ENCODE measurements around the gene COL25A1. TPM values are rescaled to one million over a fixed set of nuclear protein-coding genes. Genes with fewer than 3 reads are reported as not detected.

COL25A1 gene
- total and polyA plus RNA-seq, 2 experiments from 2014 or later = 0.25 TPM; not detected in 1

GRCh38 chr4:109295081-109295480 is 7.4 kb downstream of the COL25A1 start:
- H3K9me3 ChIP-seq (ENCODE audit: low read depth) = no peaks in the 10 kb centered on the region
- no peak overlapping the region for H3K27ac ChIP-seq
- H3K36me3 ChIP-seq (ENCODE audit: low read depth) = no peaks in the 10 kb centered on the region
- in situ Hi-C loops (cut with MboI) = no loop called here
- H3K79me2 ChIP-seq (ENCODE audit: insufficient read depth) = no peaks in the 10 kb centered on the region
- H3K4me3 ChIP-seq = no peak overlapping the region
- 0 out of 2 replicates have a peak, but pooled peaks cover 10% of the 10 kb centered on the region for H3K27me3 ChIP-seq (replicated peaks; ENCODE audit: insufficient read depth)
- no peak for DNase-seq
- no peaks in the 10 kb centered on the region for H3K9me2 ChIP-seq (ENCODE audit: insufficient read depth)
- no peaks in the 10 kb centered on the region for H4K20me1 ChIP-seq (ENCODE audit: insufficient read depth)
- H2AFZ ChIP-seq = no peak overlapping the region
- H3K9ac ChIP-seq = no peak overlapping the region
- no peak overlapping the region for H3K4me2 ChIP-seq (ENCODE audit: unreplicated experiment)
- no peaks in the 10 kb centered on the region for H3F3A ChIP-seq (ENCODE audit: insufficient read depth)
- TF ChIP-seq EZH2phosphoT487 (IDR thresholded peaks at IDR 0.05; ENCODE audit: insufficient read depth, low read depth) (no peak), EZH2 (IDR thresholded peaks at IDR 0.05; ENCODE audit: insufficient read depth, poor library complexity, severe bottlenecking) (no peak)
- H3K4me1 ChIP-seq (ENCODE audit: insufficient read depth) = 0 out of 2 replicates have a peak, but pooled peaks cover 6% of the 10 kb centered on the region

- H3K4me2 ChIP-seq (ENCODE audit: unreplicated experiment) = no peak overlapping the region
- H3K36me3 ChIP-seq (ENCODE audit: low read depth) = no peaks in the 10 kb centered on the region
- H3K27ac ChIP-seq = no peak overlapping the region
- no peak overlapping the region for H2AFZ ChIP-seq
- H3K9me3 ChIP-seq (ENCODE audit: low read depth) = no peaks in the 10 kb centered on the region
- in situ Hi-C loops (cut with MboI) = no loop called here
- no peaks in the 10 kb centered on the region for H3K79me2 ChIP-seq (ENCODE audit: insufficient read depth)
- WGBS, 2 experiments (ENCODE audit: low coverage in 1 of 2, low lambda C conversion rate in 2 of 2, missing lambda C conversion rate in 2 of 2) = 75 to 78% methylated on average over 4 of the region's 4 CpGs
- H3K27me3 ChIP-seq (replicated peaks; ENCODE audit: insufficient read depth) = 0 out of 2 replicates have a peak, but pooled peaks cover 6% of the 10 kb centered on the region
- 0 out of 2 replicates have a peak, but pooled peaks cover 6% of the 10 kb centered on the region for H3K4me1 ChIP-seq (ENCODE audit: insufficient read depth)
- H3K9me2 ChIP-seq (ENCODE audit: insufficient read depth) = no peaks in the 10 kb centered on the region
- H3F3A ChIP-seq (ENCODE audit: insufficient read depth) = no peaks in the 10 kb centered on the region
- H3K4me3 ChIP-seq = no peak overlapping the region
- TF ChIP-seq EZH2phosphoT487 (IDR thresholded peaks at IDR 0.05; ENCODE audit: insufficient read depth, low read depth) (no peak), EZH2 (IDR thresholded peaks at IDR 0.05; ENCODE audit: insufficient read depth, poor library complexity, severe bottlenecking) (no peak)
- no peak overlapping the region for H3K9ac ChIP-seq
- peak; percentile 18 for DNase-seq
- H4K20me1 ChIP-seq (ENCODE audit: insufficient read depth) = no peaks in the 10 kb centered on the region
These were observed 7.9 kb downstream of the COL25A1 start for GRCh38 chr4:109294468-109295020.

- Histone ChIP-seq H3K9me2 (ENCODE audit: insufficient read depth) (no peaks in the 10 kb centered on the region), H3K9me3 (ENCODE audit: low read depth) (no peaks in the 10 kb centered on the region), H3K27me3 (replicated peaks; ENCODE audit: insufficient read depth) (0 out of 2 replicates have a peak, but pooled peaks cover under 1% of the 10 kb centered on the region), H3F3A (ENCODE audit: insufficient read depth) (no peaks in the 10 kb centered on the region), H3K27ac (no peak overlapping the region), H4K20me1 (ENCODE audit: insufficient read depth) (no peaks in the 10 kb centered on the region), H3K4me3 (no peak overlapping the region), H3K4me2 (ENCODE audit: unreplicated experiment) (no peak overlapping the region), H3K79me2 (ENCODE audit: insufficient read depth) (no peaks in the 10 kb centered on the region), H2AFZ (no peak overlapping the region), H3K36me3 (ENCODE audit: low read depth) (no peaks in the 10 kb centered on the region), H3K4me1 (ENCODE audit: insufficient read depth) (0 out of 2 replicates have a peak, but pooled peaks cover 6% of the 10 kb centered on the region), H3K9ac (no peak overlapping the region)
- peak; percentile 10 for DNase-seq
- in situ Hi-C loops (cut with MboI) = no loop called here
- WGBS, 2 experiments (ENCODE audit: low coverage in 1 of 2, low lambda C conversion rate in 2 of 2, missing lambda C conversion rate in 2 of 2) = 85 to 90% methylated on average over 1 of the region's 1 CpG
- TF ChIP-seq EZH2 (IDR thresholded peaks at IDR 0.05; ENCODE audit: insufficient read depth, poor library complexity, severe bottlenecking) = no peak
- no peak for TF ChIP-seq EZH2phosphoT487 (IDR thresholded peaks at IDR 0.05; ENCODE audit: insufficient read depth, low read depth)
These were observed 8.5 kb downstream of the COL25A1 start for GRCh38 chr4:109294006-109294405.

- 75 to 86% methylated on average over 2 of the region's 2 CpGs for WGBS, 2 experiments (ENCODE audit: low coverage in 1 of 2, low lambda C conversion rate in 2 of 2, missing lambda C conversion rate in 2 of 2)
- Histone ChIP-seq H3K4me1 (ENCODE audit: insufficient read depth) (0 out of 2 replicates have a peak, but pooled peaks cover 3% of the 10 kb centered on the region), H3K4me2 (ENCODE audit: unreplicated experiment) (no peak overlapping the region), H3K9me2 (ENCODE audit: insufficient read depth) (no peaks in the 10 kb centered on the region), H3K27me3 (replicated peaks; ENCODE audit: insufficient read depth) (no peaks in the 10 kb centered on the region), H3K36me3 (ENCODE audit: low read depth) (no peaks in the 10 kb centered on the region), H3K79me2 (ENCODE audit: insufficient read depth) (no peaks in the 10 kb centered on the region), H3K4me3 (no peak overlapping the region), H3K9me3 (ENCODE audit: low read depth) (no peaks in the 10 kb centered on the region), H2AFZ (no peak overlapping the region), H4K20me1 (ENCODE audit: insufficient read depth) (no peaks in the 10 kb centered on the region), H3K9ac (no peak overlapping the region), H3F3A (ENCODE audit: insufficient read depth) (no peaks in the 10 kb centered on the region), H3K27ac (no peak overlapping the region)
- in situ Hi-C loops (cut with MboI) = no loop called here
- TF ChIP-seq EZH2 (IDR thresholded peaks at IDR 0.05; ENCODE audit: insufficient read depth, poor library complexity, severe bottlenecking) (no peak), EZH2phosphoT487 (IDR thresholded peaks at IDR 0.05; ENCODE audit: insufficient read depth, low read depth) (no peak)
- no peak for DNase-seq
These were observed 10.7 kb downstream of the COL25A1 start for GRCh38 chr4:109291707-109292238.
